ENCODE results near the gene SPAG4. TPM values are rescaled to one million over a fixed set of nuclear protein-coding genes. Genes with fewer than 3 reads are reported as not detected.

The SPAG4 gene
- total RNA-seq, 1 experiment from 2014 or later, result 1.6 TPM

DNA sequence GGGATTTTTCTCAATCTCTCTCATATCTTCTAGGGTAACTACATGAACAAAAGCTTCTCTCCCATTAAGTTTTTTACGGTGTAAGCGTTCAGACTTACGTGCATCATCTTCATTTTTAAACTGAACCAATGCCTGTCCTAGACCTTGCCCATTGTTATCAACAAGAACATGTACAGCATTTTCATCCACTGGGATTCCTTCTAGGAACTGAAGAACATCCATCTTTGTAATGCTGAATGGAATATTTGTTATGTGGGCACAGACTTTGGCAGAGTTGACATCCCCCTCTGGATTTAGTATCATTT, 37.8 kb downstream of the SPAG4 start:
- Mint-ChIP-seq H3K27me3 (ENCODE audit: insufficient read depth, unreplicated experiment) (no peaks in the 10 kb centered on the region), H3K9me3 (ENCODE audit: unreplicated experiment) (no peaks in the 10 kb centered on the region), H3K4me3 (ENCODE audit: unreplicated experiment) (no peak overlapping the region), H3K4me1 (ENCODE audit: insufficient read depth, unreplicated experiment) (peaks cover 7% of the 10 kb centered on the region), H3K36me3 (ENCODE audit: insufficient read depth, unreplicated experiment) (peaks cover 30% of the 10 kb centered on the region), H3K27ac (ENCODE audit: low read depth, unreplicated experiment) (no peak overlapping the region)
- CTCF ChIA-PET, result interaction anchor here (0.7 kb wide), 1 partner anchor 86 kb away, joined by 5 read pairs; no protein-coding TSS in a partner anchor
- no peak for TF ChIP-seq CTCF (IDR thresholded peaks at IDR 0.05; ENCODE audit: unreplicated experiment)
- no peak for DNase-seq (ENCODE audit: unreplicated experiment)
- no TSS peak for BruUV-seq (replicated peaks)
- POLR2A ChIA-PET, result interaction anchor here (0.9 to 6.0 kb wide), 2 partner anchors 11 to 19 kb away, joined by 3 to 54 read pairs; partner anchors contain the start of genes CPNE1 and RBM12
- intact Hi-C loops (cut with micrococcal nuclease), result no loop called here

- BruUV-seq (replicated peaks), result TSS peak; percentile 9
- CTCF ChIA-PET, result interaction anchor here (0.6 to 0.7 kb wide), 2 partner anchors 87 to 815 kb away, joined by 3 to 5 read pairs; no protein-coding TSS in a partner anchor
- no peak for TF ChIP-seq CTCF (IDR thresholded peaks at IDR 0.05; ENCODE audit: unreplicated experiment)
These were observed 38.3 kb downstream of the SPAG4 start for GRCh38 chr20:35653893-35654292.

DNA sequence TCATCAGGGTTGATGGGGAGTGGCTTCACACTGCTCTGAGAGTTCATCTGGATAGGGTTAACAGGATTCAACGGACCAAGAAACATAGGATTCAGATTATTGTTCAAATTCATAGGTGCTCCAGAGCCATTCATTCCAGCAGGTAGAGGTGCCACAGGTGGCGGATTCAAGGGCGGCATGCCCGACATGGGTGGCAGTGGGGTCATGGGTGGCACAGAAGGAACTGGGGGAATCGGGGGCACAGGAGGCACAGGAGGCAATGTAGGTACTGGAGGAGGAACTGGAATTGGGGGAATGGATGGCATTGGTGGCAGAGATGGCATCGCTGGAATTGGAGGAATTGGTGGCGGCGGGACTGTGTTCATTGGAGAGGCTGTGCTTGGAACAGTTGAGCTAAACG, 38.8 kb downstream of the SPAG4 start:
- Mint-ChIP-seq H3K9me3 (ENCODE audit: unreplicated experiment) (no peaks in the 10 kb centered on the region), H3K27me3 (ENCODE audit: insufficient read depth, unreplicated experiment) (no peaks in the 10 kb centered on the region), H3K4me1 (ENCODE audit: insufficient read depth, unreplicated experiment) (peaks cover 7% of the 10 kb centered on the region), H3K36me3 (ENCODE audit: insufficient read depth, unreplicated experiment) (peaks cover 26% of the 10 kb centered on the region), H3K27ac (ENCODE audit: low read depth, unreplicated experiment) (no peak overlapping the region), H3K4me3 (ENCODE audit: unreplicated experiment) (no peak overlapping the region)
- no TSS peak for BruUV-seq (replicated peaks)
- intact Hi-C loops (cut with micrococcal nuclease), result no loop called here
- no peak for DNase-seq (ENCODE audit: unreplicated experiment)
- TF ChIP-seq CTCF (IDR thresholded peaks at IDR 0.05; ENCODE audit: unreplicated experiment), result no peak
- CTCF ChIA-PET, result interaction anchor here (0.6 kb wide), 1 partner anchor 816 kb away, joined by 3 read pairs; no protein-coding TSS in a partner anchor
- POLR2A ChIA-PET, result interaction anchor here (0.6 to 6.0 kb wide), 2 partner anchors 10 kb away, joined by 3 to 54 read pairs; partner anchors contain the start of genes CPNE1 and RBM12

More at GRCh38 chr20:35653893-35654292, 38.3 kb downstream of the SPAG4 start:
- Mint-ChIP-seq H3K4me1 (ENCODE audit: insufficient read depth, unreplicated experiment) (peaks cover 7% of the 10 kb centered on the region), H3K27ac (ENCODE audit: low read depth, unreplicated experiment) (no peak overlapping the region), H3K9me3 (ENCODE audit: unreplicated experiment) (no peaks in the 10 kb centered on the region), H3K36me3 (ENCODE audit: insufficient read depth, unreplicated experiment) (peaks cover 26% of the 10 kb centered on the region), H3K4me3 (ENCODE audit: unreplicated experiment) (no peak overlapping the region), H3K27me3 (ENCODE audit: insufficient read depth, unreplicated experiment) (no peaks in the 10 kb centered on the region)
- DNase-seq (ENCODE audit: unreplicated experiment), result no peak
- intact Hi-C loops (cut with micrococcal nuclease), result no loop called here
- POLR2A ChIA-PET, result interaction anchor here (0.9 to 6.0 kb wide), 2 partner anchors 10 to 20 kb away, joined by 3 to 54 read pairs; partner anchors contain the start of genes CPNE1 and RBM12

- Mint-ChIP-seq H3K9me3 (ENCODE audit: unreplicated experiment) (no peaks in the 10 kb centered on the region), H3K4me3 (ENCODE audit: unreplicated experiment) (no peak overlapping the region), H3K27me3 (ENCODE audit: insufficient read depth, unreplicated experiment) (no peaks in the 10 kb centered on the region), H3K4me1 (ENCODE audit: insufficient read depth, unreplicated experiment) (peaks cover 16% of the 10 kb centered on the region), H3K36me3 (ENCODE audit: insufficient read depth, unreplicated experiment) (peaks cover 21% of the 10 kb centered on the region), H3K27ac (ENCODE audit: low read depth, unreplicated experiment) (no peak overlapping the region)
- no TSS peak for BruUV-seq (replicated peaks)
- POLR2A ChIA-PET, result interaction anchor here (0.6 to 6.0 kb wide), 9 partner anchors 7 to 175 kb away, joined by 3 to 54 read pairs (median 4); partner anchors contain the start of genes CPNE1, RBM12 and RBM39
- no peak for TF ChIP-seq CTCF (IDR thresholded peaks at IDR 0.05; ENCODE audit: unreplicated experiment)
- CTCF ChIA-PET, result interaction anchor here (0.6 kb wide), 1 partner anchor 168 kb away, joined by 5 read pairs; no protein-coding TSS in a partner anchor
- intact Hi-C loops (cut with micrococcal nuclease), result no loop called here
- DNase-seq (ENCODE audit: unreplicated experiment), result no peak
These were observed 41.6 kb downstream of the SPAG4 start for GRCh38 chr20:35657271-35657670.

Measured in MCF 10A (cell line).